Endothelial cell of umbilical vein (primary cell): ENCODE measurements around the gene EDEM1. TPM values are rescaled to one million over a fixed set of nuclear protein-coding genes. Genes with fewer than 3 reads are reported as not detected.

Experiments
- BruUV-seq: library from RNA; stranded (reverse); fragments of 400-500 nt; replicated peaks from 2 replicates; lab custom pipeline; 2021; lab: Mats Ljungman, UMichigan
- CTCF ChIA-PET: fragments of 300-600, 350-600 bp; sonication (Branson Sonifier 250); formaldehyde crosslinking; loops from one replicate; lab custom pipeline; 2021; ENCODE audit warnings: antibody characterized with exemption, inconsistent platforms; lab: Charles Lee
- POLR2A ChIA-PET: fragments of 300-600, 350-600 bp; sonication (Branson Sonifier 250); formaldehyde crosslinking; loops from one replicate; lab custom pipeline; 2021; ENCODE audit warnings: antibody characterized with exemption, inconsistent platforms; lab: Charles Lee
- DNase-seq: peaks from one replicate; pipeline ENCODE4 v3.0.0-alpha.2; 2011; ENCODE audit warnings: low read depth, low spot score
- FAIRE-seq: peaks from 2 replicates; lab custom pipeline; 2011; peaks lifted over from hg19 to GRCh38; lab: Jason Lieb, UNC
- H2AFZ ChIP-seq: 2 replicates; pipeline ENCODE4 v1.6.0; 2012; ENCODE audit warnings: low read depth, low read length, control low read depth, inconsistent platforms
- H3K27ac ChIP-seq: 2 replicates; pipeline ENCODE4 v1.5.1; 2011; ENCODE audit warnings: low read depth, mild to moderate bottlenecking, control low read depth, low read length, moderate library complexity; ENCODE audit not compliant: insufficient read depth
- H3K27me3 ChIP-seq, 2 experiments: 2 replicates each; pipeline versions ENCODE4 v1.6.0 to v1.6.1; 2011; ENCODE audit warnings: low read length in 2 of 2, mixed read lengths in 1 of 2; ENCODE audit not compliant: control insufficient read depth in 2 of 2, insufficient read depth in 2 of 2
- H3K36me3 ChIP-seq, 2 experiments: 2 replicates in 1 of 2; 3 replicates in 1 of 2; pipeline ENCODE4 v1.5.1; 2011; ENCODE audit warnings: low read length in 2 of 2, mild to moderate bottlenecking in 1 of 2, moderate library complexity in 1 of 2; ENCODE audit not compliant: control insufficient read depth in 2 of 2, insufficient read depth in 2 of 2; ENCODE audit errors: extremely low read depth in 1 of 2
- H3K4me1 ChIP-seq: 3 replicates; pipeline ENCODE4 v1.5.1; 2011; ENCODE audit warnings: mild to moderate bottlenecking, low read length; ENCODE audit not compliant: control insufficient read depth, insufficient read depth; ENCODE audit errors: extremely low read depth
- H3K4me2 ChIP-seq: 2 replicates; pipeline ENCODE4 v1.6.1; 2011; ENCODE audit warnings: low read length, control low read depth, mixed read lengths; ENCODE audit not compliant: insufficient read depth
- H3K4me3 ChIP-seq, 3 experiments: fragments of 200-600 bp in 1 of 3; sonication (generic), shearing (Covaris generic) in 1 of 3; replicated peaks in 1 of 3; 2 replicates each; pipeline ENCODE4 v1.5.1; 2011 to 2016; ENCODE audit warnings: control low read depth in 3 of 3, low read length in 3 of 3, mild to moderate bottlenecking in 2 of 3, inconsistent platforms in 1 of 3, low read depth in 1 of 3, moderate library complexity in 1 of 3; ENCODE audit not compliant: insufficient read depth in 1 of 3
- H3K79me2 ChIP-seq: 2 replicates; pipeline ENCODE4 v1.6.0; 2012; ENCODE audit warnings: low read length, inconsistent platforms; ENCODE audit not compliant: control insufficient read depth, insufficient read depth
- H3K9ac ChIP-seq: replicated peaks from 2 replicates; pipeline ENCODE3; 2011; ENCODE audit warnings: low read length, control low read depth; ENCODE audit not compliant: insufficient read depth; ENCODE audit errors: extremely low read depth
- H3K9me1 ChIP-seq: replicated peaks from 3 replicates; pipeline ENCODE4 v1.6.0; 2011; ENCODE audit warnings: mild to moderate bottlenecking, low read length; ENCODE audit not compliant: control insufficient read depth, insufficient read depth; ENCODE audit errors: extremely low read depth
- H3K9me3 ChIP-seq: replicated peaks from 2 replicates; pipeline ENCODE4 v1.5.1; 2012; ENCODE audit warnings: low read length, inconsistent platforms; ENCODE audit not compliant: control insufficient read depth, insufficient read depth
- H4K20me1 ChIP-seq: replicated peaks from 2 replicates; pipeline ENCODE3; 2011; ENCODE audit warnings: mild to moderate bottlenecking, low read length; ENCODE audit not compliant: control insufficient read depth, insufficient read depth; ENCODE audit errors: extremely low read depth
- CTCF ChIP-seq, 2 donors: IDR thresholded peaks; 1 replicate in 1 of 2; 2 replicates in 1 of 2; pipeline ENCODE4 v1.5.1; 2011; ENCODE audit warnings: low read length in 2 of 2, mild to moderate bottlenecking in 2 of 2, moderate library complexity in 2 of 2, control low read depth in 1 of 2, inconsistent platforms in 1 of 2, low read depth in 1 of 2; ENCODE audit not compliant: insufficient read depth in 1 of 2; ENCODE audit errors: extremely low read depth in 1 of 2
- EZH2 ChIP-seq: IDR thresholded peaks from 2 replicates; pipeline ENCODE4 v1.6.1; 2012; ENCODE audit warnings: borderline replicate concordance, low read depth, mild to moderate bottlenecking, moderate library complexity, low read length, inconsistent platforms; ENCODE audit not compliant: severe bottlenecking
- FOS ChIP-seq: IDR thresholded peaks from 2 replicates; pipeline ENCODE4 v1.6.1; 2011; ENCODE audit warnings: mild to moderate bottlenecking, low read length, moderate library complexity, borderline replicate concordance; ENCODE audit not compliant: insufficient read depth
- GATA2 ChIP-seq: IDR thresholded peaks from 2 replicates; pipeline ENCODE4 v1.7.0; 2011; ENCODE audit warnings: low read depth, mild to moderate bottlenecking, moderate library complexity, mixed read lengths, low read length; ENCODE audit not compliant: insufficient read length, insufficient read depth
- JUN ChIP-seq: IDR thresholded peaks from 2 replicates; pipeline ENCODE4 v1.6.1; 2011; ENCODE audit warnings: borderline replicate concordance, low read depth; ENCODE audit not compliant: insufficient read length, insufficient read depth
- MAX ChIP-seq: IDR thresholded peaks from 2 replicates; pipeline ENCODE4 v1.6.1; 2011; ENCODE audit not compliant: insufficient read depth, insufficient read length
- MYC ChIP-seq: IDR thresholded peaks from one replicate; pipeline ENCODE4 v1.6.1; 2011; ENCODE audit warnings: mild to moderate bottlenecking, low read depth, low read length
- POLR2A ChIP-seq: IDR thresholded peaks from 2 replicates; pipeline ENCODE4 v1.6.1; 2012; ENCODE audit warnings: low read depth, mild to moderate bottlenecking, control low read depth, low read length
- POLR2AphosphoS5 ChIP-seq: IDR thresholded peaks from 2 replicates; pipeline ENCODE4 v1.6.1; 2012; ENCODE audit warnings: low read depth, mild to moderate bottlenecking, control low read depth, low read length, moderate library complexity; ENCODE audit not compliant: insufficient read depth
- dilution Hi-C: fragments of 300-500 bp; cut with MboI; formaldehyde crosslinking; loops from one replicate; pipeline ENCODE4 v1.15.0; 2019; ENCODE audit warnings: low sequenced_read_pairs; ENCODE audit not compliant: extremely low pct_ligation_motif_present
- intact Hi-C: fragments of 100-400 bp; cut with micrococcal nuclease; formaldehyde crosslinking; loops from one replicate; pipeline ENCODE4 v1.10.0; 2022
- polyA plus RNA-seq, 4 experiments: library from polyadenylated mRNA; depleted of rRNA in 3 of 4; stranded (reverse) in 3 of 4; unstranded in 1 of 4; fragments of >200 nt; gene quantifications; 2 replicates each; pipeline versions ENCODE4 v1.2.1 to v1.2.3, GENCODE V29; 2011 to 2012; ENCODE audit warnings: missing spikeins in 1 of 4
- total RNA-seq: library from RNA; stranded (reverse); gene quantifications from 2 replicates; pipeline ENCODE4 v1.2.3, GENCODE V29; 2021

EDEM1 gene
- total and polyA plus RNA-seq, 2 donors (not counting 3 experiments of a cell fraction or from before 2014, with no cell fraction given) = 19.4 to 61.1 TPM

GRCh38 chr3:5251196-5251583 is 63.7 kb downstream of the EDEM1 start:
- H3K79me2 ChIP-seq = no peaks in the 10 kb centered on the region
- H3K4me1 ChIP-seq = no peaks in the 10 kb centered on the region
- dilution Hi-C loops (no loop called here), intact Hi-C loops (no loop called here)
- FAIRE-seq = no peak
- no peaks in the 10 kb centered on the region for H3K9me1 ChIP-seq
- no peaks in the 10 kb centered on the region for H3K9me3 ChIP-seq
- no peak overlapping the region for H3K27ac ChIP-seq
- ChIA-PET POLR2A (no interaction called here), CTCF (no interaction called here)
- no peaks in the 10 kb centered on the region for H3K36me3 ChIP-seq
- no peak overlapping the region for H2AFZ ChIP-seq
- no peak overlapping the region for H3K4me3 ChIP-seq
- no peak overlapping the region for H3K9ac ChIP-seq
- no peaks in the 10 kb centered on the region for H3K27me3 ChIP-seq
- no peak overlapping the region for H3K4me2 ChIP-seq
- no TSS peak for BruUV-seq
- TF ChIP-seq MYC (no peak), EZH2 (no peak), POLR2A (no peak), FOS (no peak), JUN (no peak)
- H4K20me1 ChIP-seq = no peaks in the 10 kb centered on the region
- no peak for DNase-seq

- no peaks in the 10 kb centered on the region for H3K9me3 ChIP-seq
- H3K27me3 ChIP-seq = no peaks in the 10 kb centered on the region
- H3K4me2 ChIP-seq = no peak overlapping the region
- H4K20me1 ChIP-seq = no peaks in the 10 kb centered on the region
- no TSS peak for BruUV-seq
- no peaks in the 10 kb centered on the region for H3K9me1 ChIP-seq
- H2AFZ ChIP-seq = no peak overlapping the region
- H3K27ac ChIP-seq = no peak overlapping the region
- no peak overlapping the region for H3K9ac ChIP-seq
- no peak overlapping the region for H3K4me3 ChIP-seq
- intact Hi-C loops = no loop called here
- DNase-seq = no peak
- H3K36me3 ChIP-seq = no peaks in the 10 kb centered on the region
- no peaks in the 10 kb centered on the region for H3K79me2 ChIP-seq
- dilution Hi-C loops = no loop called here
- FAIRE-seq = no peak
- ChIA-PET POLR2A (no interaction called here), CTCF (no interaction called here)
- TF ChIP-seq MAX (no peak), GATA2 (no peak), EZH2 (no peak), MYC (no peak), CTCF (IDR thresholded peaks at IDR 0.05; ENCODE audit: extremely low read depth in 1 of 2, insufficient read depth in 1 of 2, low read depth in 1 of 2, low read length in 2 of 2) (no peak), POLR2A (no peak), FOS (no peak), JUN (no peak), POLR2AphosphoS5 (no peak)
- no peaks in the 10 kb centered on the region for H3K4me1 ChIP-seq
These were observed 64.6 kb downstream of the EDEM1 start for GRCh38 chr3:5252131-5252530.
